ENCODE data around the gene MUC13. TPM values are rescaled to one million over a fixed set of nuclear protein-coding genes. Genes with fewer than 3 reads are reported as not detected.
A peak's percentile ranks its signal among the peaks of the same experiment; 100 is the strongest.

The MUC13 gene
- total and polyA plus RNA-seq, 7 experiments from 2014 or later: not detected

GRCh38 chr3:124972457-124972856, 37.9 kb upstream of the MUC13 start:
- Mint-ChIP-seq H3K4me1 (peaks cover 0 to 20% (median 0%) of the 10 kb centered on the region in 7 donors), H3K27me3 (no peaks in the 10 kb centered on the region), H3K27ac (no peak overlapping the region), H3K9me3 (no peaks in the 10 kb centered on the region), H3K36me3 (peaks cover 3 to 77% (median 32%) of the 10 kb centered on the region in 5 donors), H3K4me3 (no peak overlapping the region)
- H3K4me1 ChIP-seq (ENCODE audit: control insufficient read depth in 2 of 2, insufficient read depth in 2 of 2, low read length in 2 of 2): no peaks in the 10 kb centered on the region
- intact Hi-C loops (cut with micrococcal nuclease): no loop called here
- no peak overlapping the region for H3K4me3 ChIP-seq (ENCODE audit: low read length)
- ChIA-PET POLR2A (no interaction called here), CTCF (no interaction called here)
- H3K27me3 ChIP-seq (ENCODE audit: control insufficient read depth in 2 of 2, insufficient read depth in 2 of 2, low read length in 2 of 2): no peaks in the 10 kb centered on the region
- peaks cover 0 to 51% (median 4%) of the 10 kb centered on the region in 3 experiments for H3K36me3 ChIP-seq (ENCODE audit: control insufficient read depth in 2 of 3, insufficient read depth in 3 of 3, low read length in 3 of 3)
- H3K9me3 ChIP-seq (ENCODE audit: control insufficient read depth in 2 of 3, low read length in 3 of 3): no peaks in the 10 kb centered on the region
- H3K27ac ChIP-seq (ENCODE audit: low read depth, low read length): no peak overlapping the region
- ATAC-seq (no peak), DNase-seq (no peak)

- no peaks in the 10 kb centered on the region for H3K27me3 ChIP-seq (ENCODE audit: control insufficient read depth in 2 of 2, insufficient read depth in 2 of 2, low read length in 2 of 2)
- no peak for DNase-seq
- ATAC-seq: no peak
- Mint-ChIP-seq H3K9me3 (no peaks in the 10 kb centered on the region), H3K4me1 (peaks cover 0 to 16% (median 0%) of the 10 kb centered on the region in 7 donors), H3K27ac (peak overlapping the region in 2 of 9 donors; percentile 15 to 22), H3K27me3 (no peaks in the 10 kb centered on the region), H3K4me3 (no peak overlapping the region), H3K36me3 (peaks cover 0 to 58% (median 19%) of the 10 kb centered on the region in 5 donors)
- no peak overlapping the region for H3K4me3 ChIP-seq (ENCODE audit: low read length)
- peaks cover 0 to 38% (median 4%) of the 10 kb centered on the region in 3 experiments for H3K36me3 ChIP-seq (ENCODE audit: control insufficient read depth in 2 of 3, insufficient read depth in 3 of 3, low read length in 3 of 3)
- H3K27ac ChIP-seq (ENCODE audit: low read depth, low read length): no peak overlapping the region
- intact Hi-C loops (cut with micrococcal nuclease): no loop called here
- no peaks in the 10 kb centered on the region for H3K9me3 ChIP-seq (ENCODE audit: control insufficient read depth in 2 of 3, low read length in 3 of 3)
- POLR2A ChIA-PET: no interaction called here
- CTCF ChIA-PET: no interaction called here
- H3K4me1 ChIP-seq (ENCODE audit: control insufficient read depth in 2 of 2, insufficient read depth in 2 of 2, low read length in 2 of 2): no peaks in the 10 kb centered on the region
Observed at GRCh38 chr3:124969963-124970722, 35.6 kb upstream of the MUC13 start.

GRCh38 chr3:124969190-124969589, 34.6 kb upstream of the MUC13 start:
- Histone ChIP-seq H3K9me3 (ENCODE audit: control insufficient read depth in 2 of 3, low read length in 3 of 3) (no peaks in the 10 kb centered on the region), H3K36me3 (ENCODE audit: control insufficient read depth in 2 of 3, insufficient read depth in 3 of 3, low read length in 3 of 3) (peaks cover 0 to 38% (median 4%) of the 10 kb centered on the region in 3 experiments), H3K27me3 (ENCODE audit: control insufficient read depth in 2 of 2, insufficient read depth in 2 of 2, low read length in 2 of 2) (no peaks in the 10 kb centered on the region), H3K27ac (ENCODE audit: low read depth, low read length) (no peak overlapping the region), H3K4me3 (ENCODE audit: low read length) (no peak overlapping the region), H3K4me1 (ENCODE audit: control insufficient read depth in 2 of 2, insufficient read depth in 2 of 2, low read length in 2 of 2) (no peaks in the 10 kb centered on the region)
- Mint-ChIP-seq H3K27me3 (no peaks in the 10 kb centered on the region), H3K36me3 (peaks cover 0 to 51% (median 15%) of the 10 kb centered on the region in 5 donors), H3K4me1 (peaks cover 0 to 11% (median 4%) of the 10 kb centered on the region in 7 donors), H3K27ac (no peak overlapping the region), H3K4me3 (no peak overlapping the region), H3K9me3 (no peaks in the 10 kb centered on the region)
- ATAC-seq: no peak
- POLR2A ChIA-PET: no interaction called here
- intact Hi-C loops (cut with micrococcal nuclease): no loop called here
- DNase-seq: no peak
- CTCF ChIA-PET: no interaction called here

- no peak overlapping the region for H3K27ac ChIP-seq (ENCODE audit: low read depth, low read length)
- ATAC-seq (no peak), DNase-seq (no peak)
- Mint-ChIP-seq H3K4me1 (peaks cover 0 to 6% (median 3%) of the 10 kb centered on the region in 7 donors), H3K27ac (peak overlapping the region in 2 of 9 donors; percentile 31 to 51), H3K27me3 (peaks cover 0 to under 1% (median 0%) of the 10 kb centered on the region in 5 donors), H3K36me3 (peaks cover 0 to 38% (median 15%) of the 10 kb centered on the region in 5 donors), H3K9me3 (no peaks in the 10 kb centered on the region), H3K4me3 (no peak overlapping the region)
- peaks cover 0 to 38% (median 4%) of the 10 kb centered on the region in 3 experiments for H3K36me3 ChIP-seq (ENCODE audit: control insufficient read depth in 2 of 3, insufficient read depth in 3 of 3, low read length in 3 of 3)
- CTCF ChIA-PET: no interaction called here
- H3K4me3 ChIP-seq (ENCODE audit: low read length): no peak overlapping the region
- intact Hi-C loops (cut with micrococcal nuclease): no loop called here
- H3K4me1 ChIP-seq (ENCODE audit: control insufficient read depth in 2 of 2, insufficient read depth in 2 of 2, low read length in 2 of 2): no peaks in the 10 kb centered on the region
- POLR2A ChIA-PET: no interaction called here
- no peaks in the 10 kb centered on the region for H3K9me3 ChIP-seq (ENCODE audit: control insufficient read depth in 2 of 3, low read length in 3 of 3)
- H3K27me3 ChIP-seq (ENCODE audit: control insufficient read depth in 2 of 2, insufficient read depth in 2 of 2, low read length in 2 of 2): no peaks in the 10 kb centered on the region
Observed at GRCh38 chr3:124967964-124968363, 33.4 kb upstream of the MUC13 start.

- H3K9me3 Mint-ChIP-seq: peaks cover 0 to 2% (median 0%) of the 10 kb centered on the region in 11 donors
- no peak overlapping the region for H3K27ac ChIP-seq (ENCODE audit: low read depth, low read length)
- H3K27ac Mint-ChIP-seq: peak overlapping the region in 1 of 9 donors; percentile 32
- ATAC-seq (no peak), DNase-seq (no peak)
- H3K27me3 ChIP-seq (ENCODE audit: control insufficient read depth in 2 of 2, insufficient read depth in 2 of 2, low read length in 2 of 2): no peaks in the 10 kb centered on the region
- no peaks in the 10 kb centered on the region for H3K9me3 ChIP-seq (ENCODE audit: control insufficient read depth in 2 of 3, low read length in 3 of 3)
- peaks cover 0 to 6% (median 3%) of the 10 kb centered on the region in 7 donors for H3K4me1 Mint-ChIP-seq
- H3K4me3 Mint-ChIP-seq: no peak overlapping the region
- intact Hi-C loops (cut with micrococcal nuclease): no loop called here
- peaks cover 0 to 9% (median 0%) of the 10 kb centered on the region in 5 donors for H3K27me3 Mint-ChIP-seq
- H3K4me1 ChIP-seq (ENCODE audit: control insufficient read depth in 2 of 2, insufficient read depth in 2 of 2, low read length in 2 of 2): no peaks in the 10 kb centered on the region
- H3K36me3 Mint-ChIP-seq: peaks cover 0 to 29% (median 11%) of the 10 kb centered on the region in 5 donors
- ChIA-PET POLR2A (no interaction called here), CTCF (no interaction called here)
- H3K4me3 ChIP-seq (ENCODE audit: low read length): no peak overlapping the region
- peaks cover 0 to 30% (median 4%) of the 10 kb centered on the region in 3 experiments for H3K36me3 ChIP-seq (ENCODE audit: control insufficient read depth in 2 of 3, insufficient read depth in 3 of 3, low read length in 3 of 3)
Observed at GRCh38 chr3:124966521-124967445, 32.2 kb upstream of the MUC13 start.

- H3K36me3 ChIP-seq (ENCODE audit: control insufficient read depth in 2 of 3, insufficient read depth in 3 of 3, low read length in 3 of 3): peaks cover 0 to 21% (median 4%) of the 10 kb centered on the region in 3 experiments
- no peak for ATAC-seq
- no peaks in the 10 kb centered on the region for H3K27me3 ChIP-seq (ENCODE audit: control insufficient read depth in 2 of 2, insufficient read depth in 2 of 2, low read length in 2 of 2)
- Mint-ChIP-seq H3K27ac (no peak overlapping the region), H3K27me3 (peaks cover 0 to 12% (median 0%) of the 10 kb centered on the region in 5 donors), H3K9me3 (peaks cover 0 to 2% (median 0%) of the 10 kb centered on the region in 11 donors), H3K4me3 (no peak overlapping the region), H3K36me3 (peaks cover 0 to 23% (median 7%) of the 10 kb centered on the region in 5 donors), H3K4me1 (peaks cover 0 to 6% (median 3%) of the 10 kb centered on the region in 7 donors)
- no peak for DNase-seq
- intact Hi-C loops (cut with micrococcal nuclease): no loop called here
- ChIA-PET POLR2A (no interaction called here), CTCF (interaction anchor here (0.6 kb wide), 1 partner anchor 83 kb away, joined by 3 read pairs; no protein-coding TSS in a partner anchor)
- H3K4me3 ChIP-seq (ENCODE audit: low read length): no peak overlapping the region
- H3K4me1 ChIP-seq (ENCODE audit: control insufficient read depth in 2 of 2, insufficient read depth in 2 of 2, low read length in 2 of 2): no peaks in the 10 kb centered on the region
- H3K9me3 ChIP-seq (ENCODE audit: control insufficient read depth in 2 of 3, low read length in 3 of 3): no peaks in the 10 kb centered on the region
- no peak overlapping the region for H3K27ac ChIP-seq (ENCODE audit: low read depth, low read length)
Observed at GRCh38 chr3:124965413-124965812, 30.9 kb upstream of the MUC13 start.
